OCI-LY3 (cell line): ENCODE data around the gene VAV2.

Experiments
- H2AFZ ChIP-seq: fragments of 200-600, 300-600 bp; shearing (Covaris generic); 2 replicates; pipeline ENCODE4 v1.6.0; 2014; ENCODE audit warnings: antibody characterized with exemption, low read depth, low read length
- H3K27ac ChIP-seq: fragments of 200-600, 300-600 bp; sonication (generic); 2 replicates; pipeline ENCODE4 v1.5.1; 2014; ENCODE audit warnings: mild to moderate bottlenecking, low read length, moderate library complexity, mixed read lengths
- H3K27me3 ChIP-seq: fragments of 200-600, 300-600 bp; sonication (generic); 2 replicates; pipeline ENCODE4 v1.6.1; 2014; ENCODE audit warnings: low read depth, low read length, mixed read lengths
- H3K36me3 ChIP-seq: fragments of 200-600, 300-600 bp; sonication (generic); replicated peaks from 2 replicates; pipeline ENCODE3; 2014; ENCODE audit warnings: low read depth, low read length, mixed read lengths
- H3K4me1 ChIP-seq: fragments of 300-600, 200-600 bp; sonication (generic); 2 replicates; pipeline ENCODE4 v1.6.1; 2014; ENCODE audit warnings: low read length, mixed read lengths
- H3K4me2 ChIP-seq: fragments of 200-600, 300-600 bp; sonication (generic); 2 replicates; pipeline ENCODE4 v1.6.1; 2014; ENCODE audit warnings: low read length, mixed read lengths
- H3K4me3 ChIP-seq: fragments of 300-600, 200-600 bp; sonication (generic); 2 replicates; pipeline ENCODE4 v1.5.1; 2014; ENCODE audit warnings: antibody characterized with exemption, mild to moderate bottlenecking, low read length, moderate library complexity
- H3K79me2 ChIP-seq: fragments of 300-600, 200-600 bp; shearing (Covaris generic); 2 replicates; pipeline ENCODE4 v1.6.1; 2014; ENCODE audit warnings: mild to moderate bottlenecking, low read length, mixed read lengths
- H3K9ac ChIP-seq: fragments of 300-600, 200-600 bp; shearing (Covaris generic); 2 replicates; pipeline ENCODE4 v1.6.0; 2014; ENCODE audit warnings: mild to moderate bottlenecking, low read length, moderate library complexity
- H3K9me3 ChIP-seq: fragments of 200-600, 300-600 bp; shearing (Covaris generic); 2 replicates; pipeline ENCODE4 v1.6.1; 2014; ENCODE audit warnings: low read length, mixed read lengths; ENCODE audit not compliant: insufficient read depth
- H4K20me1 ChIP-seq: fragments of 200-600, 300-600 bp; sonication (generic); 2 replicates; pipeline ENCODE4 v1.6.1; 2016; ENCODE audit warnings: low read length, mixed read lengths; ENCODE audit not compliant: insufficient read depth
- CTCF ChIP-seq: fragments of 200-600, 300-600 bp; sonication (generic); IDR thresholded peaks from 2 replicates; pipeline ENCODE4 v1.5.1; 2014; ENCODE audit warnings: antibody characterized with exemption, low read length, low read depth
- EZH2phosphoT487 ChIP-seq: fragments of 200-600 bp; shearing (Covaris generic); IDR thresholded peaks from 2 replicates; pipeline ENCODE4 v1.6.1; 2018; ENCODE audit warnings: antibody characterized with exemption, mixed run types, low read depth

Gene VAV2

GRCh38 chr9:133715295-133715865 lies 276.7 kb downstream of the VAV2 start:
- Histone ChIP-seq H4K20me1 (no peaks in the 10 kb centered on the region), H3K4me1 (peaks cover 4% of the 10 kb centered on the region; the same call in 1 of the 2 replicates), H3K27me3 (no peaks in the 10 kb centered on the region), H3K36me3 (no peaks in the 10 kb centered on the region), H3K79me2 (no peaks in the 10 kb centered on the region), H3K9me3 (no peaks in the 10 kb centered on the region), H3K27ac (no peak overlapping the region), H3K4me3 (no peak overlapping the region), H3K4me2 (no peak overlapping the region), H3K9ac (no peak overlapping the region), H2AFZ (no peak overlapping the region)
- TF ChIP-seq EZH2phosphoT487: no peak
- no peak for TF ChIP-seq CTCF

GRCh38 chr9:133714606-133715294 lies 277.4 kb downstream of the VAV2 start:
- Histone ChIP-seq H2AFZ (no peak overlapping the region), H4K20me1 (no peaks in the 10 kb centered on the region), H3K4me3 (no peak overlapping the region), H3K79me2 (no peaks in the 10 kb centered on the region), H3K36me3 (no peaks in the 10 kb centered on the region), H3K4me2 (no peak overlapping the region), H3K27ac (no peak overlapping the region), H3K4me1 (peaks cover 4% of the 10 kb centered on the region; the same call in 1 of the 2 replicates), H3K27me3 (no peaks in the 10 kb centered on the region), H3K9ac (no peak overlapping the region), H3K9me3 (no peaks in the 10 kb centered on the region)
- no peak for TF ChIP-seq EZH2phosphoT487
- TF ChIP-seq CTCF: no peak

GRCh38 chr9:133713960-133714495 lies 278.1 kb downstream of the VAV2 start:
- Histone ChIP-seq H3K9me3 (no peaks in the 10 kb centered on the region), H3K36me3 (no peaks in the 10 kb centered on the region), H3K27me3 (no peaks in the 10 kb centered on the region), H3K4me3 (no peak overlapping the region), H3K79me2 (no peaks in the 10 kb centered on the region), H3K9ac (no peak overlapping the region), H4K20me1 (no peaks in the 10 kb centered on the region), H3K27ac (no peak overlapping the region), H3K4me2 (no peak overlapping the region), H3K4me1 (peaks cover 4% of the 10 kb centered on the region; the same call in 1 of the 2 replicates), H2AFZ (no peak overlapping the region)
- TF ChIP-seq CTCF (no peak), EZH2phosphoT487 (no peak)

GRCh38 chr9:133713150-133713959 lies 278.8 kb downstream of the VAV2 start:
- no peak overlapping the region for H3K27ac ChIP-seq
- no peaks in the 10 kb centered on the region for H3K79me2 ChIP-seq
- no peak overlapping the region for H3K4me3 ChIP-seq
- H2AFZ ChIP-seq: no peak overlapping the region
- no peaks in the 10 kb centered on the region for H3K9me3 ChIP-seq
- H3K4me1 ChIP-seq: peaks cover 4% of the 10 kb centered on the region; the same call in 1 of the 2 replicates
- H3K9ac ChIP-seq: no peak overlapping the region
- no peaks in the 10 kb centered on the region for H4K20me1 ChIP-seq
- H3K27me3 ChIP-seq: no peaks in the 10 kb centered on the region
- no peak overlapping the region for H3K4me2 ChIP-seq
- H3K36me3 ChIP-seq: no peaks in the 10 kb centered on the region
- TF ChIP-seq CTCF (no peak), EZH2phosphoT487 (no peak)
